ENCODE measurements around the gene GPX7. TPM values are rescaled to one million over a fixed set of nuclear protein-coding genes. Genes with fewer than 3 reads are reported as not detected.
A peak's percentile ranks its signal among the peaks of the same experiment; 100 is the strongest.

The GPX7 gene
- total RNA-seq, 2 experiments from 2014 or later: 11.7 to 12.5 TPM

- peaks cover 8% of the 10 kb centered on the region for H3K36me3 ChIP-seq (ENCODE audit: insufficient read depth, low read length)
Observed at GRCh38 chr1:52636721-52637695, 34.8 kb downstream of the GPX7 start.

DNA sequence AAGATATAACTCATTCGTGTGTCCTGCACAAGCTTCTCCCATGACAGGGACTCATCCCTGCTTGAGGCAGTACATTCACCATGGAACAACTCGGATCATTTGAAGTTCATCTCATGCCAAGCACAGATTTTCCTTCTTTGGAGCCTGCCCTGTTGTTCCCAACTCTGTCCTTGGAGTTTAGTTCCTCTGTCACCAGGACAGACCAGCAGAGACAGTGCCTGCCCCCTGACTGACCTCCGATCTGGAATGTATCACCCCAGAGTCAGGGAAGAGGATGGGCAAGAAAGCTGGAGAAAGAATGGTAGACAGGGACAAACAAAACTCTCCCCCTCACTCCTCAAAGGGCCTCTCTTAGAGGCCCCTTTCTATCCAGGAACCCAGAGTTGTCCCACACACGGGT, 35.8 kb downstream of the GPX7 start:
- Mint-ChIP-seq H3K27ac (peak overlapping the region; percentile 98), H3K27me3 (no peaks in the 10 kb centered on the region), H3K4me3 (peak overlapping the region; percentile 86), H3K4me1 (ENCODE audit: low read depth) (peaks cover 85% of the 10 kb centered on the region), H3K9me3 (no peaks in the 10 kb centered on the region), H3K36me3 (ENCODE audit: low read depth) (peaks cover 48% of the 10 kb centered on the region)
- no peaks in the 10 kb centered on the region for H3K9me3 ChIP-seq (ENCODE audit: control insufficient read depth in 1 of 2, insufficient read depth in 1 of 2, low read length in 2 of 2)
- DNase-seq (no peak), ATAC-seq (ENCODE audit: poor library complexity) (no peak)
- H3K4me3 ChIP-seq (ENCODE audit: low read length): peak overlapping the region; percentile 41
- ChIA-PET CTCF (interaction anchor here (0.8 to 1.7 kb wide), 4 partner anchors 13 to 214 kb away, joined by 3 to 6 read pairs (median 3); no protein-coding TSS in a partner anchor), POLR2A (interaction anchor here (0.7 to 8.7 kb wide), 15 partner anchors 11 to 234 kb away, joined by 3 to 97 read pairs (median 3); partner anchors contain the start of genes ORC1, PRPF38A and TUT4)
- H3K4me1 ChIP-seq (ENCODE audit: insufficient read depth, low read length): peaks cover 89% of the 10 kb centered on the region
- intact Hi-C loops (cut with DNase I, micrococcal nuclease): loop anchor here in 1 of 2 experiments (1.0 to 2.0 kb wide), 3 partner anchors 36 to 85 kb away; partner anchors contain the start of genes GPX7 and TUT4
- no peak for TF ChIP-seq CTCF (IDR thresholded peaks at IDR 0.05)
- H3K27ac ChIP-seq (ENCODE audit: low read depth in 1 of 2, low read length in 2 of 2): peak overlapping the region; percentile 93 to 94
- H3K27me3 ChIP-seq (ENCODE audit: control insufficient read depth in 1 of 2, insufficient read depth in 2 of 2, low read length in 2 of 2): no peaks in the 10 kb centered on the region
- H3K36me3 ChIP-seq (ENCODE audit: insufficient read depth, low read length): peaks cover 11% of the 10 kb centered on the region

More at GRCh38 chr1:52636721-52637695, 34.8 kb downstream of the GPX7 start:
- H3K4me1 ChIP-seq (ENCODE audit: insufficient read depth, low read length): peaks cover 92% of the 10 kb centered on the region
- DNase-seq (peak; percentile 58 to 91 (median 66)), ATAC-seq (ENCODE audit: poor library complexity) (peak; percentile 66)
- no peaks in the 10 kb centered on the region for H3K9me3 ChIP-seq (ENCODE audit: control insufficient read depth in 1 of 2, insufficient read depth in 1 of 2, low read length in 2 of 2)
- ChIA-PET POLR2A (interaction anchor here (0.6 to 8.7 kb wide), 17 partner anchors 10 to 604 kb away, joined by 3 to 97 read pairs (median 3); partner anchors contain the start of genes GPX7, ORC1, PRPF38A and TUT4), CTCF (interaction anchor here (1.0 to 1.7 kb wide), 3 partner anchors 10 to 49 kb away, joined by 3 to 6 read pairs (median 3); no protein-coding TSS in a partner anchor)
- H3K27ac ChIP-seq (ENCODE audit: low read depth in 1 of 2, low read length in 2 of 2): peak overlapping the region; percentile 93 to 94
- no peaks in the 10 kb centered on the region for H3K27me3 Mint-ChIP-seq
- TF ChIP-seq CTCF (IDR thresholded peaks at IDR 0.05): no peak
- peaks cover 84% of the 10 kb centered on the region for H3K4me1 Mint-ChIP-seq (ENCODE audit: low read depth)
- intact Hi-C loops (cut with DNase I, micrococcal nuclease): loop anchor here in 1 of 2 experiments (1.0 to 2.0 kb wide), 3 partner anchors 35 to 84 kb away; partner anchors contain the start of genes GPX7 and TUT4
- H3K36me3 Mint-ChIP-seq (ENCODE audit: low read depth): peaks cover 38% of the 10 kb centered on the region
- peak overlapping the region; percentile 98 for H3K27ac Mint-ChIP-seq
- peak overlapping the region; percentile 41 for H3K4me3 ChIP-seq (ENCODE audit: low read length)
- peak overlapping the region; percentile 86 for H3K4me3 Mint-ChIP-seq
- H3K9me3 Mint-ChIP-seq: no peaks in the 10 kb centered on the region
- H3K27me3 ChIP-seq (ENCODE audit: control insufficient read depth in 1 of 2, insufficient read depth in 2 of 2, low read length in 2 of 2): no peaks in the 10 kb centered on the region

- H3K4me3 ChIP-seq (ENCODE audit: low read length): no peak overlapping the region
- POLR2A ChIA-PET: interaction anchor here (1.0 to 1.7 kb wide), 2 partner anchors 39 to 88 kb away, joined by 3 to 7 read pairs; partner anchors contain the start of gene TUT4
- peaks cover 66% of the 10 kb centered on the region for H3K4me1 ChIP-seq (ENCODE audit: insufficient read depth, low read length)
- Mint-ChIP-seq H3K27ac (peak overlapping the region; percentile 77), H3K36me3 (ENCODE audit: low read depth) (peaks cover 61% of the 10 kb centered on the region), H3K9me3 (no peaks in the 10 kb centered on the region), H3K27me3 (no peaks in the 10 kb centered on the region), H3K4me3 (no peak overlapping the region), H3K4me1 (ENCODE audit: low read depth) (peaks cover 67% of the 10 kb centered on the region)
- no peak overlapping the region for H3K27ac ChIP-seq (ENCODE audit: low read depth in 1 of 2, low read length in 2 of 2)
- ATAC-seq (ENCODE audit: poor library complexity) (no peak), DNase-seq (no peak)
- intact Hi-C loops (cut with DNase I, micrococcal nuclease): no loop called here
- no peaks in the 10 kb centered on the region for H3K27me3 ChIP-seq (ENCODE audit: control insufficient read depth in 1 of 2, insufficient read depth in 2 of 2, low read length in 2 of 2)
- TF ChIP-seq CTCF (IDR thresholded peaks at IDR 0.05): no peak
- CTCF ChIA-PET: interaction anchor here (1.1 kb wide), 1 partner anchor 88 kb away, joined by 3 read pairs; the partner anchor contains the start of gene TUT4
- H3K9me3 ChIP-seq (ENCODE audit: control insufficient read depth in 1 of 2, insufficient read depth in 1 of 2, low read length in 2 of 2): no peaks in the 10 kb centered on the region
- peaks cover 28% of the 10 kb centered on the region for H3K36me3 ChIP-seq (ENCODE audit: insufficient read depth, low read length)
Observed at GRCh38 chr1:52640697-52641096, 38.5 kb downstream of the GPX7 start.

All from CD4-positive, alpha-beta T cell (primary cell).